GM19023 (cell line): Measurements from ENCODE around the gene OVCH1.

Source experiments
- ATAC-seq: cut with Tn5 transposase; IDR thresholded peaks from one replicate; pipeline ENCODE4 v1.9.1; 2021; ENCODE audit warnings: mild to moderate bottlenecking, moderate library complexity; ENCODE audit not compliant: unreplicated experiment

The OVCH1 gene, protein sequence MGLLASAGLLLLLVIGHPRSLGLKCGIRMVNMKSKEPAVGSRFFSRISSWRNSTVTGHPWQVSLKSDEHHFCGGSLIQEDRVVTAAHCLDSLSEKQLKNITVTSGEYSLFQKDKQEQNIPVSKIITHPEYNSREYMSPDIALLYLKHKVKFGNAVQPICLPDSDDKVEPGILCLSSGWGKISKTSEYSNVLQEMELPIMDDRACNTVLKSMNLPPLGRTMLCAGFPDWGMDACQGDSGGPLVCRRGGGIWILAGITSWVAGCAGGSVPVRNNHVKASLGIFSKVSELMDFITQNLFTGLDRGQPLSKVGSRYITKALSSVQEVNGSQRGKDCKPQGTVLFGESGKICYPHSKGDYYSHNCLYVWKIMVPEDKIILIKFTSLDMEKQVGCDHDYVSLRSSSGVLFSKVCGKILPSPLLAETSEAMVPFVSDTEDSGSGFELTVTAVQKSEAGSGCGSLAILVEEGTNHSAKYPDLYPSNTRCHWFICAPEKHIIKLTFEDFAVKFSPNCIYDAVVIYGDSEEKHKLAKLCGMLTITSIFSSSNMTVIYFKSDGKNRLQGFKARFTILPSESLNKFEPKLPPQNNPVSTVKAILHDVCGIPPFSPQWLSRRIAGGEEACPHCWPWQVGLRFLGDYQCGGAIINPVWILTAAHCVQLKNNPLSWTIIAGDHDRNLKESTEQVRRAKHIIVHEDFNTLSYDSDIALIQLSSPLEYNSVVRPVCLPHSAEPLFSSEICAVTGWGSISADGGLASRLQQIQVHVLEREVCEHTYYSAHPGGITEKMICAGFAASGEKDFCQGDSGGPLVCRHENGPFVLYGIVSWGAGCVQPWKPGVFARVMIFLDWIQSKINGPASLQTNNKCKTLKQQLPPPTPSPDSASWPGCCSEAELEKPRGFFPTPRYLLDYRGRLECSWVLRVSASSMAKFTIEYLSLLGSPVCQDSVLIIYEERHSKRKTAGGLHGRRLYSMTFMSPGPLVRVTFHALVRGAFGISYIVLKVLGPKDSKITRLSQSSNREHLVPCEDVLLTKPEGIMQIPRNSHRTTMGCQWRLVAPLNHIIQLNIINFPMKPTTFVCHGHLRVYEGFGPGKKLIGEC

DNA sequence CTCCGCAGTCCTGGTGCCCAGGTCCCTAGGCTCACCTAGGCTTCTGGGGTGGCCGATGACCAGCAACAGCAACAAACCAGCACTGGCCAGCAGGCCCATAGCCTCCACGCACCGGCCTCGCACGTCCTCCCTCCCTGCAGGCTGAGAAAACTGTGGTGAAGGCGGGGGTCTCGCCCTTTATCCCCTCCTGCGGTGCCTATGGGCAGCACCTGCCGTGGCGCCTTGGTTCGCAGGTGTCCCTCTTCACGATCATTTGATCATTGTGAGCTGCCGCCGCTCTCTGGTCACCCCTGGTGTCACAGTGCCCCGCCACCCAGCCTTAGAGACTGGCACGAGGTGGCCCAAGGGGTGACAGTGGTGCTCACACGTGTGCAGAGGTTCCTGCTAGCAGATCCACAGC lies at the start of gene OVCH1:
OVCH1 (minus strand) TSS at position 99 of the 400 bp plus-strand sequence; CDS start at position 99, 0 bp downstream.
- ATAC-seq, result no peak

GRCh38 chr12:29547151-29547632 lies 49.7 kb upstream of the OVCH1 start:
- no peak for ATAC-seq

GRCh38 chr12:29546000-29546399 lies 48.5 kb upstream of the OVCH1 start:
- ATAC-seq, result no peak

- ATAC-seq, result peak; percentile 86
Observed at GRCh38 chr12:29545102-29545467, 47.6 kb upstream of the OVCH1 start.

DNA sequence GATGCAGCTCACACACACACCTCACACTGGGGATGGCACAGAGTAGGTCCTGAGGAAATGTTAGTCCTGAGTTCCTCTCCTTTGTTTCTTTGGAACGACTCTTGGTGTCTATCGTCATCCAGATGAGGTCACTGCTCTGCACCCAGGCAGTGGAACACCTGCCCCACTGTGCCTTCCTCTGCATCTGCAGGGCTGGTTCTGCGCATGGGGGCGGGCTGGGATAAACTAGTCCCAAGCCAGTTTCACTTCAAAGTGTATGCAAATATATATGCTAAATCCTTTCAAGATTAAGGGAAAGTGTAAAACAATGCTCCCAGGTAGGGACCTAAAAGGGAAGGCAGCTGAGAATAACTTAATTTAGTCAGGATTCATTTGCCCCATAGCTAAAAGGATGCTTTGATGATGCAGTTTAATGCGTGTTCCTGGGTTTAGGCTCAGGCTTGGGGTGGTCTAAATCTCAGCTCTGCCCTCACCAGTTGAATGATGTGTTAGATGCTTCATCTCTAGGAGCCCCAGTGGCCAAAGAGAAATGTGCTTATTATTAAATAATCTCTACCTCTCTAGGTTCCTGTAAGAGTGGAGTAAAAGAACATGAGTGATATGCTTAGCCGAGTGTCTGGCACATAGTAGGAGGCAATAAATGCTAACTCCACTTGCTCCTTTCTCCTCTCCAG lies 47.1 kb upstream of the OVCH1 start:
- no peak for ATAC-seq

- no peak for ATAC-seq
Observed at GRCh38 chr12:29543036-29543435, 45.5 kb upstream of the OVCH1 start.

GRCh38 chr12:29537298-29537697 lies 39.8 kb upstream of the OVCH1 start:
- ATAC-seq, result no peak

- no peak for ATAC-seq
Observed at GRCh38 chr12:29534935-29535334, 37.4 kb upstream of the OVCH1 start.

DNA sequence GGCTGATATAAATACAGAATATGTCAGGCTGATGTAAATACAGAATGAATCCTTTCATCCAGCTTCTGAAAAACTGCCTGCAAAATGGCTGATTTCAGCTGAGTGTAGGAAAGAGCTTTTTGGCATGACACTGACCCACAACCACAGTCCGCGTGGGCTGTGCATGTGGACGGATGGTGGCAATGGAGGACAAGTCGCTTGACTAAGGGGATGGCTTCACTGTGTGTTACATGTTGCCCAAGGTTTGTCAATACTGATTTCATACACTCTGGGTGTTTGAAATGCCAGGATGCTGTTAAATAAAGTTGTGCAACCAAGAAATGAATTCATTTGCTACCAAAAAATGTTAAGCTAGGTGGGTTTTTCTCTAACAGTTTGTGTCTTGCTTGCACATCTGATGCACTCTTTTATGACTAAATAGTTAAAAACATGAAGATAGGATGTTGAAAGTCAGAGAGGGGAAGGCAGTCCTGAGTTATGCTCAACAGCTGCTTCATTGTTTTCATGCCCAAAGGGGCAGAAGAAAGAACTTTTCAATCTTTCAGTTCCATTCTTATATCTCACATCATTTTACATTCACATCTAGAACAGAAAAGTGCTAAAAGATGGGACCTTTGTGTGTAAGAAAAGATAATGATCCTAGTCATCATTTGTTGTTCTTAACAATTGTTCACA lies 36.5 kb upstream of the OVCH1 start:
- no peak for ATAC-seq

DNA sequence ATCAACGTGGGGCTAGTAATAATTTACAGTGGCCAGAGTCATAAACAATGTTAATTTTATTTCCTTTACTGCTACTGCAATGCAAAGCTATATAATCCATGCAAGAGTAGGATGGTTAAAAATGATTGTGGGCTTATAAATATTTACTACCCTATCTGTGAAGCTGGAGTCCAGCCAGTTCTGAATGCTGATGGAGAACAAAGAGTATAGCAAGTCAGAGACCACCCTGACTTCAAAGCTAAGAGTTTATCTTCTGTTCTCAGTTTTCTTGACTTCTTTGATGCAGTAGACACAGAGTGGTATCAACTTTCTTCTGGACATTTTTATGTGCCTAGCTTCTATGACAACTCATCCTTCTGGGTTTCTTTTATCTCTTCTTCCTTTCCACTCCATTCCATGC lies 34.0 kb upstream of the OVCH1 start:
- ATAC-seq, result no peak

DNA sequence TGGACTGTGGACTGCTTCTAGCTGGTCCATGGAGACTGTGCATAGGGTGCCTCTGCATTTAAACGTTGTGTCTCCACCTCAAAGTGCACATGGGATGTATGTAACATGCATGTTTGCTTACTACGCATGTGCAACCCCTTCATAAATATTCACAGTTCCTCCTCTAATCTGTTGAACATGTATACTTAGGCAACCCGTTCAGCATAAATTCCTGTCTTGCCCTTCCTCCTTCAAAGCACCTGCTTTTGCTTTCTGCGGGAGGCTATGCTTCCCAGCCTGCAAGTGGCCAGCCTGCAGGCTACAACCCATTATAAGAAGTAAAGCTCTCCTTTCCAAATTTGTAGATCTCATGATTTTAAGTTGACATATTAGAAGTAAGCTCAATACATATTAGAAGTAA lies 33.0 kb upstream of the OVCH1 start:
- ATAC-seq, result no peak

GRCh38 chr12:29528161-29528560 lies 30.7 kb upstream of the OVCH1 start:
- no peak for ATAC-seq

GRCh38 chr12:29521951-29522350 lies 24.5 kb upstream of the OVCH1 start:
- no peak for ATAC-seq

- no peak for ATAC-seq
Observed at GRCh38 chr12:29519585-29520182, 22.2 kb upstream of the OVCH1 start.

DNA sequence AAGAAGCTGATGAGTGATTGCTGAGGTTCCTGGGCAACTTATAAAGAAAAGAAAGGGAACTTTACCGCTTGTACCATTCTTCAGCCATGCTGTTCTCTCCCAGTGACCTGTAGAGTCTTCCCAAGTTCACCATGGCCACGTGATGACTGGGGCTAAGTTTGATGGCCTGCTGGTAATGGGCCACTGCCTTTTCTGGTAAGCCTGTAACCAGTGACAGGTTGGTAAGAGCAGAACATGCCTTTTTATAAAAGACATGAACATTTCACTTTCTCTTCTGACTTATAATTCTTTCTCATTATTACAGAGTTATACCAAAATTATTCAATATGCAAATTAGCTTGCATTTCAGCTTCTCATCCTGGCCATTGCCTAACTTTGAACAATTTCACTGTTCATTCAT lies 20.9 kb upstream of the OVCH1 start:
- no peak for ATAC-seq

- ATAC-seq, result no peak
Observed at GRCh38 chr12:29517264-29517663, 19.8 kb upstream of the OVCH1 start.

DNA sequence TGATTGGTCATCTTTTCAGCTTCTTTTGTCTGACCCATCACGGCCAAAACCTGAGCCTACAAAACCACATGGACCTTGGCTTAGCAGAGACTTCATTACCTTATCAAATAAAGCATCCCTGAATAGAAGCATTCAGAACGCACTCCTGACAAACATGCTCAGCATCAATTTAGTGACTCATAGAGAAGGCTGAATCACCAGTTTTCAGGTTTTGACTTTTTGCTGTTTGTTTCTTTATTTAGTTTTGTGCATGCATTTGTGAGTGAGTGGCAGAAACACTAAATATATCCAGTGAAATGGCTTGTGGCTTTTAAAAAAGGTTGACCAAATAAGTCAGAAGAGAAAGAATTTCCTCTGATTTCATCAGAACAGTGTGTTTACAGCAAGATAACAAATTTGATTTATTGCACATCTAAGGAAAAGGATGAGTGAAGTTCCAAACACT lies 19.0 kb upstream of the OVCH1 start:
- ATAC-seq, result no peak

- no peak for ATAC-seq
Observed at GRCh38 chr12:29510591-29511185, 13.2 kb upstream of the OVCH1 start.

DNA sequence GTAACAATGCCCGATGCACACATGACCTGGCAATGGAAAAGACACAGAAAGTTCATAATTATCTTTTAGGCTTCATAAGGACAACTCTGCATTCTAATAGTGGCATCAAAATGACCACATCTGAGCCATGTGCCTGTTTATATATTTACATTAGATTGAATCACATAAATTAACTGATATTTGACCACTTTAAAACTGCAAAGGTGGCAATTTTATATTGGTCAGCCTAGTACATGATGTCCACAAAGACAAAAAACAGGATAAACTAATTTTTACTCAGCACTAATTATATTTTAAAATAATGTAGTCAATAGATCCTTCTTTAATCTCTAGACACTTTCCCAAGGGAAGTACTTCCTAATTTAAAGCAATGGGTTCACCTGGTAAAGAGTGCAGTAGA lies 12.0 kb upstream of the OVCH1 start:
- ATAC-seq, result no peak
